NB4 (cell line): Measurements from ENCODE around the gene ANAPC7.

Source experiments
- CTCF ChIP-seq: IDR thresholded peaks from one replicate; pipeline ENCODE4 v1.5.1; 2012; ENCODE audit warnings: low read depth, low read length
- MYC ChIP-seq: IDR thresholded peaks from 2 replicates; pipeline ENCODE4 v1.6.1; 2011; ENCODE audit warnings: low read depth, low read length
- POLR2A ChIP-seq: IDR thresholded peaks from 2 replicates; pipeline ENCODE4 v1.6.1; 2011; ENCODE audit warnings: mild to moderate bottlenecking; ENCODE audit not compliant: insufficient read length; ENCODE audit errors: extremely low read depth

DNA sequence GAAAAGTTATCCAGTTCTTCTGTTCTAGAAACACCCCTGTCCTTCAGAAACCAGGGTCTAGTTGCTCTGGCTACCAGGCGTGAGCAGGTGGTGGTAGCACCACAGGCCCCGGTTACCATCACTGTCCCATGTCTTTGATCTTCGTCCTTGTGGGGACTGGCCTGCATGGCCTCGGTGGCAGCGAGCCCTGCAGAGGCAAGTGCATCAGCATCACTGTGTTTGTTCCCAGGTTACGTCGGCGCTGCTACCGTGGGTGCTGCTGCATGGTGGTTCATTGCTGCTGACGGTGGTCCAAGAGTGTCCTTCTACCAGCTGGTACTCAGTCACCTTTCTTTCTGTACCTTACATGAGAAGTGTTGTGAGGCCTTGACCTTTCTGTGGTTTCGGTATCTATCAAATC is 58.9 kb downstream of the ANAPC7 start:
- TF ChIP-seq POLR2A (no peak), CTCF (no peak), MYC (no peak)
